22Rv1 (cell line): ENCODE results near the gene ABCD3.

Experiments used
- CTCF ChIP-seq: fragments of 450-650 bp; IDR thresholded peaks from 2 replicates; pipeline ENCODE4 v1.5.1; 2017; ENCODE audit warnings: mild to moderate bottlenecking
- ZFX ChIP-seq: fragments of 450-650 bp; IDR thresholded peaks from 2 replicates; pipeline ENCODE4 v1.6.1; 2017; ENCODE audit warnings: antibody characterized with exemption, borderline replicate concordance

DNA sequence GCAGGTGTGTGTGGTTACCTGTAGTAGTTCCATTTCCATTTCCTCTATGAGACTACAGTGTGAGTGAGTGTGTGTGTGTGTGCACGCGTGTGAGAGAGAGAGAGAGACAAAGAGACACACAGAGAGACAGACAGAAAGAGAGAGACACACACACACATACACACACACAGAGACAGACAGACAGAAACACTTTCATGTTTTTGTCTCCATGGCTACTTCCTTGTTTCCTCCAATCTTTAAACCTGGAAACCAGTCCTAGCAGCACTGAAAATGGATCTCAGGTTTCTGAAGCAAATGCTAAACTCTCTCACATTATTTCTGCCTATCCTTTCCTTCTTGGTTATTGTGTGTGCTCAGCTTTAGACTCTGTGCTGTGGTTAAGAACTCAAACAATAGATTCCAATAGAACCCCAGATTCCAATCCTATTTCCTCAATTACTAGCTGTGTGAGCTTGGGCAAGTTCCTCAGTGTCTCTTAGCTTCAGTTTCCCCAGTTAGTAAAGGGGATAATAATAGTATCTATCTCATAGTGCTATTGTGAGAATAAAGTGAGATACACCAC, 22.4 kb upstream of the ABCD3 start:
- no peak for TF ChIP-seq CTCF
- TF ChIP-seq ZFX, result no peak
